Activated T-cell treated with anti-CD3 and anti-CD28 coated beads, Interleukin-2, amount 50 U/mL, for 4 hours (primary cell): ENCODE results near the gene NTMT1. TPM values are rescaled to one million over a fixed set of nuclear protein-coding genes. Genes with fewer than 3 reads are reported as not detected.
"Not testable (repeated sequence)": the region's sequence is repeated elsewhere in the genome, so short reads cannot be mapped to it uniquely, and the experiment has no call there.

ENCODE experiments used
- ATAC-seq, 2 donors: fragments of 200-7000 bp; cut with Tn5 transposase; one replicate each; pipeline ENCODE4 v1.10.0; 2021
- DNase-seq: peaks from one replicate; pipeline ENCODE4 v3.0.0-alpha.2; 2020
- H3K27me3 Mint-ChIP-seq: one replicate; pipeline ENCODE4 v1.8.0; 2021; ENCODE audit warnings: low read depth, mixed read lengths
- H3K36me3 Mint-ChIP-seq: one replicate; pipeline ENCODE4 v1.8.0; 2022; ENCODE audit warnings: mixed read lengths; ENCODE audit not compliant: insufficient read depth
- H3K4me1 Mint-ChIP-seq: one replicate; pipeline ENCODE4 v1.8.0; 2021; ENCODE audit warnings: low read depth, mixed read lengths
- H3K4me3 Mint-ChIP-seq: one replicate; pipeline ENCODE4 v1.8.0; 2021; ENCODE audit warnings: mild to moderate bottlenecking, moderate library complexity, mixed read lengths
- H3K9me3 Mint-ChIP-seq: one replicate; pipeline ENCODE4 v1.8.0; 2021; ENCODE audit warnings: mixed read lengths
- total RNA-seq, 3 donors: library from RNA; stranded (reverse); gene quantifications; one replicate each; pipeline ENCODE4 v1.2.1, GENCODE V29; 2021

The NTMT1 gene
- total RNA-seq, 3 donors from 2014 or later: 93.4 to 111 (median 96.6) TPM

DNA sequence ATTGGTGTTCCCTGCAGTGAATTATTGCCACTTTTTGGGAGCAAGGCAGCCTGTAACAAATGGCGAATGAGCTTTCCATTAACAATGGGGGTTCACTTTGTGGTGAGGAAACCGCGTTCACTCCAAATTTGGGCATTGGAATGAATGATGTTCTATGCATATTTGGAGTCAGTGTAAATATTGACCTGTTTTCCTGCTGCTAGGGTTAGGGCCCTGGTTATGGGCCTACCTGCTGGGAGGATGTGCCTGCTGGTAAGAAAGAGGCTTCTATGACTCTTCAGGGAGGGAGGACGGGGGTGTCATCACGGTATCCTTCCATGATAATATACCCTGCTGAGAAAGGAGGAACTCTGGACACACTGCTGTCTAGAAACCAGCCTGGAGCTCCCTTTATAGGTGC lies 34.0 kb upstream of the NTMT1 start:
- peaks cover 6% of the 10 kb centered on the region for H3K4me1 Mint-ChIP-seq
- H3K9me3 Mint-ChIP-seq: no peaks in the 10 kb centered on the region
- H3K27me3 Mint-ChIP-seq: peaks cover 6% of the 10 kb centered on the region
- no peaks in the 10 kb centered on the region for H3K36me3 Mint-ChIP-seq
- no peak overlapping the region for H3K4me3 Mint-ChIP-seq
- DNase-seq (no peak), ATAC-seq (no peak)

DNA sequence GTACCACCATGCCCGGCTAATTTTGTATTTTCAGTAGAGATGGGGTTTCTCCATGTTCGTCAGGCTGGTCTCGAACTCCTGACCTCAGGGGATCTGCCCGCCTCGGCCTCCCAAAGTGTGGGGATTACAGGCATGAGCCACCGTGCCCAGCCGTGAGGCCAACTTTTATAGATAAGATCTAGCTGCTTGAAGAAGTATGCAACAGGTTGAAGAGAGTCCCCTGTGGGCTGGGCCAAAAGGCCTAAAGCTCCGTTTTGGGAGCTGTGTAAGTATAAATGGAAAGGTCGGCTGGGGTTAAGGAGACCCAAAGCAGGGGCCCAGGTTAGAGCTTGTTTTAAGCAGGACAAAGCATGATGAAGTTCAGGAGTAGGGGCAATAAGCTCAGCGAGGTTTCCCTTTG lies 33.2 kb upstream of the NTMT1 start:
- not testable (repeated sequence) for DNase-seq, H3K4me1 Mint-ChIP-seq, H3K27me3 Mint-ChIP-seq, ATAC-seq, H3K4me3 Mint-ChIP-seq, H3K36me3 Mint-ChIP-seq, H3K9me3 Mint-ChIP-seq

DNA sequence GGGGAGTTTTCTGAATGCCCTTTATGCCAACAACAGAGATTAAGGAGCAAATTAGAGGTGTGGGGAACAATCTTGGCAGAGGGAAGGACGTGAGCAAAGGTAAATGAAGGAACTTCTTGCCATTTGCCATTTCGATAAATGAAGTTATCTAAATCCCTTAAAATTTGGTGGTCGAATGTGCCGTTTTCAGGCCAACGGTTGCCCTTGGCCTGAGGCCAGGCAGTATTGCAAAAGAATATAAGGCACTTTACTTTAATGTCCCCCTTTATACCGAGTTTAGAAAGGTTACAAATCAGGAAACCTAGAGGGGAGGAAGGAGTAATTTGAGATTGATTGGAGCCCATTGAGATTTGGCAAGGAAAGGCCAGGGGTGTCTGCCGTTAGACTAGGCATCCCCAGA lies 31.3 kb upstream of the NTMT1 start:
- ATAC-seq: no peak
- no peak for DNase-seq
- Mint-ChIP-seq H3K4me3 (no peak overlapping the region), H3K9me3 (no peaks in the 10 kb centered on the region), H3K27me3 (peaks cover 11% of the 10 kb centered on the region), H3K4me1 (peaks cover 15% of the 10 kb centered on the region), H3K36me3 (no peaks in the 10 kb centered on the region)

DNA sequence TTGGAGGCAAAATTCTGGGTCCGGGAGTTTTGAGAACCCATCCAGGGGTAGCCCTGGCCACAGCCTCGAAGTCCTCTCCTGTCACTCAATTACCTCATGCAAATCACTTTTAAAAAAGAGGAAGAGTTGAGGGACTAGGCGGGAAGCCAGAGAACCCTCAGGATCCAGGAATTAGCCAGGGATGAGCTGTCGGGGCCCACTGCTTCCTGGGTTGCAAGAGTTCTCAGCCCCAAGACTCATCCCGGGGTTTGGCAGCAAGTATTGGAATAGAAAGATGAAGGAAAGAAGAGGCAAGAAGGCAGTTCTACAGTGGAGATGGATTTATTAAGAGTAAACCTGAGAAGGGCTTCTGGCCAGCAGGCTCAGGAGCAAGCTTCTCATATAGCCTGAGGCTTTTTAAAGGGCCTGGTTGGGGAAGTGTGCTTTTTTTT lies 30.6 kb upstream of the NTMT1 start:
- no peaks in the 10 kb centered on the region for H3K9me3 Mint-ChIP-seq
- ATAC-seq (no peak), DNase-seq (no peak)
- H3K4me3 Mint-ChIP-seq: no peak overlapping the region
- H3K36me3 Mint-ChIP-seq: no peaks in the 10 kb centered on the region
- H3K4me1 Mint-ChIP-seq: peaks cover 15% of the 10 kb centered on the region
- H3K27me3 Mint-ChIP-seq: peaks cover 8% of the 10 kb centered on the region

DNA sequence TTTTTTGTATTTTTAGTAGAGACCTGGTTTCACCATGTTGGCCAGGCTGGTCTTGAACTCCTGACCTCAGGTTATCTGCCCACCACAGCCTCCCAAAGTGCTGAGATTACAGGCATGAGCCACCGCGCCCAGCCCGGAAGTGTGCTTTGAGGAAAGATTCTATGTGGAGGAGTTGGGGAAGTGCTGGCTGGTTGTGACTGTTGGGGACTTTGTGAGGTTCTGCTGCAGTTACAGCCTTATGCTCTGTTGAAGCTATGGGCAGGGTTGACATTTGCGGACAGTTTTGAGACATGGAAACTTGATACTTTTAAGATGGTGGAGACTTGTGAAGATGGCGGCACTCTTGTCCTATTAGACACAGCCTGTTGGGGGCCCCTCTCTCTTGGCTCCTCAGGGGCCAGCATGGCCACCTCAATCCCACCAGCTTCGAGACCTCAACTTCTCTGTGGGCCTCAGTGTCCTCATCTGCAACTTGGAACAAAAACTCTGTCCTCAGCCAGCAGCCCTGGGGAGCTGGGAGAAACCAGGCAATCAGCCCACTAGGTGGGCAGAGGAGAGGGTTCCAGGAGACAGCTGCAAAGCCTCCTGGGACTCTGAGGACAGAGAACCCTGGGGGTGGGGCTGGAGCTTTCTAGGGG lies 29.9 kb upstream of the NTMT1 start:
- DNase-seq (no peak), ATAC-seq (no peak)
- H3K4me1 Mint-ChIP-seq: peaks cover 15% of the 10 kb centered on the region
- no peaks in the 10 kb centered on the region for H3K9me3 Mint-ChIP-seq
- H3K27me3 Mint-ChIP-seq: peaks cover 5% of the 10 kb centered on the region
- H3K36me3 Mint-ChIP-seq: no peaks in the 10 kb centered on the region
- H3K4me3 Mint-ChIP-seq: no peak overlapping the region

DNA sequence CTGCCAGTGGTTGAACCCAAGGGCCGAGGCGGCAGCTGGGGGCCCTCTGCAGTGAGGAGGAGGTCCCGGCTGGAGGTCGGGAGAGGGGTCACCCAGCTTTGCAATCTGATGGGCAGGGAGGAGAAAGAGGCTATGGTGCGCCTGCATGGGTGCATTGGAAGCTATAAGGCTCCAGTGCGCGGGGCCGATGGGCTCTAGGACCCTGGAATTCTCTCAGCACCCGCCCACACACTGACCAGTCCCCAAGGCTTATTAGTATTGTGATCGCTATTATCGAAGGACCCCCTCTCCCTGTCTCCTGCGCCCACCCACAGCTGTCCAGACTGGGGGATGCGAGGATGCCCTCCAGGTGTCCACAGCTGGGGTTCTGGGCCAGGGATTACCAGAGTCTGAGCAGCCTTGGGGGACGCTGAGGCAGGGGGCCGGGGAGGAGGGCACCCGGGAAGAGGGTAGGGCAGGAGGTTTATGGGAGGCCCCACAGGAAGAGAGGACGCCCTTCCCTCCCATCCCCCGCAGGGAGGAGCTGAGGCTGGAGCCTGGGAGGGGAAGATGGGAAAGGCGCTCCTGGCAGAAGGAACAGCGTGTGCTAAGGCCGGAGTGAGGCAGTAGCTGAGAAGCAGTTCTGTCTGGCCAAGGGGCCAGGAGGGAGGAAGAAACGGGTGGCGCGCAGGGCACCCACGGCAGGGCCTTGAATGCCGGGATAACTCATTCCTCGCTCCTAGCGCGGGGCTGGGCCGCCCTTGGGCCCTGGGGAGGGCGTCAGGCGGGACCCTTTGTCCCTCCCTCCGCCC lies 29.2 kb upstream of the NTMT1 start:
- H3K4me3 Mint-ChIP-seq: no peak overlapping the region
- peaks cover 15% of the 10 kb centered on the region for H3K4me1 Mint-ChIP-seq
- peak in 1 of 2 donors; percentile 19 for ATAC-seq

DNA sequence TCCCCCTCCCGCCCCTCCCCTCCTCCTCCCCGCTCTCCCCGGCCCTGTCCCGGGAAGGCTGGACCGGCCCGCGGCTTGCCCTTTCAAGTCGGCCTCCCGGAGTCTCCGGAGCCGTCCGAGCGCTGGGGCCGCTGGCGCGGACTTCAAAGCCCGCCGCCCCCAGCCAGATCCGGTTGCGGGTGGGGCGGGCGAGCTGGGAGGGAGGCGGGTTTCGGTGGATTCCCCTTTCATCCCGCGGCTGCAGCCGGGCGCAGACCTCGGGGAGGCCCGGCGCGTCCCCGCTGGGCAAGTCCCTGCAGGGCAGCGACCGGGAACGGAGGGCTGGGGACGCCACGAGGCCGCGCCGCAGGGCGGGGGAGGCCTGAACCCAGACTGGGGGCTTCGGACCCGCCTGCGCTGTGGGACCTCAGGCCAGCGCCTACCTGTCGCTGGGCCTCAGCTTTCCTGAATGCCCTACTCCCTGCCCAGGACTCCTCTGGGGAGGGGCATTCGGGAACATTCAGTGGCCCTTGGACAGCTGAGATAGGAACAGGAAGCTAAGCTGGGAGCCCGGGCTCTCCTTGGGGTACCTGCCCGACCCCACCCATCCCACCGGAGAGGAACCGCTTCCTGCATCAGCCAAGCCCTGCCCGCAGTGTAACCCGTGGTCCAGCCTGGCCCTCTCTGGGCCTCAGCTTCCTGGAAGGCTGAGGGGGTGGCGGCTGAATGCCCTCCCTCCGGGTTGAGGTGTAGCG lies 28.4 kb upstream of the NTMT1 start:
- H3K4me3 Mint-ChIP-seq: peak overlapping the region; percentile 26
- H3K36me3 Mint-ChIP-seq: no peaks in the 10 kb centered on the region

More for the DNA sequence above, 29.2 kb upstream of the NTMT1 start:
- Mint-ChIP-seq H3K9me3 (no peaks in the 10 kb centered on the region), H3K36me3 (no peaks in the 10 kb centered on the region), H3K27me3 (peaks cover 5% of the 10 kb centered on the region)
- no peak for DNase-seq

DNA sequence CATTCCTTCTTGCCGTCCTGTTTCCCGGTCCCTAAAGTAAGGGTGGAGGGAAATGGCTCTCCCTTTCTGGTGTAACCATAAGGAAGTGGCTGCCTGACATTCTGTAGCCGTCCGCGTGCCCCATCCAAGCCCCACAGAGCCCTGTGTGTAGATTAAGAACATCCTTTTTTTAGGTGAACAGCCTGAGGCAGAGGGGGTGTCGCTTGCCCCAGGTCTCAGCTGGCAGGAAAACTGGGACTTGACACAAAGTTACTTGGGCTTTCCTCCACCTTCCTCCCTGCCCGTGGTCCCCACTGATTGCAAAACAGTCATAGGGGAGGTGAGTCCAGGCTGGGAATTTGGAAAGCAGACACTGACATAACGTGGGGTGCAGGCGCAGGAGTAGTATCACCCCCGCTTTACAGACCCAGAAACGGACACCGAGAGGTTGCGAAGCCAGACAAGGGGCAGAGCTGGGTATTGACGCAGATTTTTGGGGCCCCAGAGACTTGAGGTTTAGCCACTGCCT lies 27.8 kb upstream of the NTMT1 start:
- Mint-ChIP-seq H3K27me3 (peaks cover 5% of the 10 kb centered on the region), H3K36me3 (no peaks in the 10 kb centered on the region), H3K9me3 (no peaks in the 10 kb centered on the region), H3K4me3 (peak overlapping the region; percentile 26), H3K4me1 (peaks cover 16% of the 10 kb centered on the region)
- no peak for DNase-seq
- peak in 1 of 2 donors; percentile 20 for ATAC-seq

More for the DNA sequence above, 28.4 kb upstream of the NTMT1 start:
- Mint-ChIP-seq H3K4me1 (peaks cover 15% of the 10 kb centered on the region), H3K9me3 (no peaks in the 10 kb centered on the region), H3K27me3 (peaks cover 5% of the 10 kb centered on the region)
- ATAC-seq (peak; percentile 64 to 75), DNase-seq (no peak)

DNA sequence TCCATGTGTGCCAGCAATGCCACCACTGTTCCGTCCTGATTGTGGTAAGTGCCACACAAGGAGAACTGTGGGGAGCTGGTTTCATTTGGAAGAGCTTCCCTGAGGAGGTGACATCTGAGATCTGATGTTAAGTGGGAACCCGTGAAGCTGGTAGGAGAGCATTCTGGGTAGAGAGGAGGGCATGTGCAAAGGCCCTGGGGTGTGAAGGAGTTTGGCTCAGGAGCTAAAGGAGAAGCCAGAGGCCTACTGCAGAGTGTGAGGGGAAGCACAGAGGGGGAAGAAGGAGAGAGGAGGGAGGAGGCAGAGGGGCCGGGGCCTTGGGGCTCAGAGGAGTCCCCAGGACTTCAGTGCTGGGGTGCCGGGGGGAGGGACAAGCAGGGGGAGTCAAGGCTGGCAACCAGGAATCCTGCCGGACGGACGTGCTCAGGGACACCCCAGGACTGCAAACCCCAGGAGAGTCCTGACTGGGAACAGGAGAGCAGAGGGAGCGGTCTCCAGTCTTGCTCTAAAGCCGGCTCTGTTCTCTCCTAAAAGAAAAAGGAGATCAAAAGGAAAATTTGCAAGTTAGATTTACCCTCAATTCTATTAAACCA lies 24.8 kb upstream of the NTMT1 start:
- ATAC-seq (no peak), DNase-seq (no peak)
- Mint-ChIP-seq H3K4me1 (peaks cover 23% of the 10 kb centered on the region), H3K27me3 (peaks cover 5% of the 10 kb centered on the region), H3K9me3 (no peaks in the 10 kb centered on the region), H3K36me3 (no peaks in the 10 kb centered on the region), H3K4me3 (no peak overlapping the region)

DNA sequence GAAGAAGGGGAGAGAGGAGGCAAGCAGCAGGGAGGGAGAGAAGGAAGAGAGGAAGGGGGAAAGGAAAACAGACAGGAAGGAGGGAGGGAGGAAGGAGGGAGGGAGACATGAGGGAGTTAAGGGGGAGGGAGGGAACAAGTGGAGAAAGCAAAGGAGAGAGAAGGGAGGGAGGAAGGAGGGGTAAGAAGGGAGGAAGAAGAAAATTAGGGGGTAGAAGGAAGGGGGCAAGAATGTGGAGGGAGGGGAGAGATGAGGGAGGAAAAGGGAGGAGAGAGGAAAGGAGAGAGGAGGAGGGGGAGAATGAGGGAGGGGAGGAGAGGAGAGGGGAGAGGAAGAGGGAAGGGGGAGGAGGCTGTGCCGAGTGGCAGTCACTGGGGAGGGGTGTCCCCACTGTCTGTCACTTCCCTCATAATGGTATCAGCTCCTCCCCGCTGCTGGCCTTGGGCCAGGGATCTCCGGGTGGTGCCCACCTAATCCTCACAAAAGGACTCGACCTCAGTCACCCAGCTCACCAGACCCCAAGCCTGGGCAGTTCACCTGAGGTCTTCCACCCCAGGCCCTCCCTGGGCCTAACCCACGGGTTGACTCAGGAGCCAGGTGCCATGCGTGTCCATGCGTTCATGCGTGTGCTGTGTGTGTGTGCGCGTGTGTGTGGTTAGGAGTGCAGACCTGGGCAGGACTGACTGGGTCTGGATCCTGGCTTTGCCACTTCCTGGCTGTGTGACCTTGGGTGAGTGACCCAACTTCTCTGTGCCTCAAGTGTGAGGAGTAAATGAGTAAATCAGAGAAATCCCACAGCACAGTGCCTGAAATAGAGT lies 23.2 kb upstream of the NTMT1 start:
- Mint-ChIP-seq H3K4me1 (peaks cover 27% of the 10 kb centered on the region), H3K27me3 (peaks cover 5% of the 10 kb centered on the region), H3K4me3 (no peak overlapping the region), H3K9me3 (no peaks in the 10 kb centered on the region), H3K36me3 (no peaks in the 10 kb centered on the region)
- DNase-seq (no peak), ATAC-seq (no peak)

DNA sequence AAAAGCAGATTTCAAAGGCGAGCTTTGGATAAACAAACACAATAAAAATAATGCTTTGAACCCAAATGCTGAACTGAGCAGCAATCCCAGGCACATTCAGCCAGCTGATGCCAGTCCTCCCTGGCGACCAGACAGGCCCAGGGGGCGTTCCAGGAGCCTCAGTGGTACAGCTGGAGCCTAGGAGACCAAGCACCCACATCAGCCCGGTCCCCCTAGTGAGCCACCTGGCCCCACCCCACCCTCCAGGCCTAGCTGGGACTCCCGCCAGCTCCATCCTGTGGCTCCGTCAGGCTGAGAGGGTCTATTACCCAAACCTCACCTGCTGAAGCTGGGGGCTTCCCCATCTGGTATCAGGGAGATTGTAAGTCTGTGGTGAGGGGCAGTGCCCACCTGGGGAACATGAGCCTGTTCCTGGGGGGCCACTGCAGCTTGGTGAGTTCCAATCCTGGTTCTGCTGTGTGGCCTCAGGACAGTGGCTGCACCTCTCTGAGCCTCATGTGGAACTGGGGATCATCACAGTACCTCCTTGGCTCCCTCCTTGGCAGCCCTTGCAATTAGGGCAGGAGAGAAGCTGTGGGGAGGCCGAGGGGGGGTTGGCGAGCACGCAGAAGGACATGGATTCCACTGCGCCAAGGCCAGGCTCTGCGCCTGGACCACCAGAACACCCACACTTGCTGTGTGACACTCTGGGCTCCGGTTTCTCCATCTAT lies 21.8 kb upstream of the NTMT1 start:
- ATAC-seq (no peak), DNase-seq (no peak)
- no peaks in the 10 kb centered on the region for H3K27me3 Mint-ChIP-seq
- H3K4me1 Mint-ChIP-seq: peaks cover 21% of the 10 kb centered on the region
- no peaks in the 10 kb centered on the region for H3K9me3 Mint-ChIP-seq
- no peak overlapping the region for H3K4me3 Mint-ChIP-seq
- no peaks in the 10 kb centered on the region for H3K36me3 Mint-ChIP-seq

DNA sequence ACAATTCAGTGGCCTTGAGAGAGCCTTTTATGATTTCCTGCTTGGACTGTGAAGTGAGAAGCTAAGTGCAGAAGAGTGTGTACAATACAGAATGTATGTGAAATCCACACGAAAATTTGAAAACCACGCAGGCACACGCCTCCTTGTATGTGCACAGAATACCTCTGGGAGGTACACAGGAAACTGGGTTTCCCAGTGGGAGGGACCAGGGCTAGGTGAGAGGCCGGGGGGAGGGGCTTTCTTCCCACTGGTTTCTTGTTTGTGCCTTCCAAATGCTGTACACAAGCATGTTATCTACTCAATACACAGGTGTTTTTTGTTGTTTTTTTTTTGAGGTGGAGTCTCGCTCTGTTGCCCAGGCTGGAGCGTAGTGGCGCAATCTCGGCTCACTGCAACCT lies 21.2 kb upstream of the NTMT1 start:
- Mint-ChIP-seq H3K4me1 (peaks cover 24% of the 10 kb centered on the region), H3K4me3 (no peak overlapping the region), H3K27me3 (no peaks in the 10 kb centered on the region), H3K9me3 (no peaks in the 10 kb centered on the region), H3K36me3 (no peaks in the 10 kb centered on the region)
- DNase-seq (no peak), ATAC-seq (no peak)
